ENCODE results near the gene TICAM2.

GRCh38 chr5:115585265-115585664, 17.0 kb downstream of the TICAM2 start:
- no peak for TF ChIP-seq CTCF (conservative IDR thresholded peaks at IDR 0.05; ENCODE audit: low read depth, low read length)
- no peak for TF ChIP-seq EZH2 (IDR thresholded peaks at IDR 0.05; ENCODE audit: low read length, unreplicated experiment)

Measured in PC-3 (cell line).